HG02852 (cell line): ENCODE results near the gene SYT1.
"Not testable (repeated sequence)": the region's sequence is repeated elsewhere in the genome, so short reads cannot be mapped to it uniquely, and the experiment has no call there.

Experiments used
- ATAC-seq: cut with Tn5 transposase; IDR thresholded peaks from one replicate; pipeline ENCODE4 v1.9.1; 2021; ENCODE audit warnings: mild to moderate bottlenecking, moderate library complexity; ENCODE audit not compliant: unreplicated experiment

SYT1 gene

GRCh38 chr12:78966062-78966461 is 101.5 kb downstream of the SYT1 start:
- no peak for ATAC-seq

GRCh38 chr12:78966926-78967325 is 102.4 kb downstream of the SYT1 start:
- no peak for ATAC-seq

- ATAC-seq = no peak
Observed at GRCh38 chr12:78968226-78968625, 103.7 kb downstream of the SYT1 start.

- no peak for ATAC-seq
Observed at GRCh38 chr12:78970041-78970440, 105.5 kb downstream of the SYT1 start.

- no peak for ATAC-seq
Observed at GRCh38 chr12:78977304-78977867, 112.8 kb downstream of the SYT1 start.

GRCh38 chr12:78994168-78994791 is 129.7 kb downstream of the SYT1 start:
- no peak for ATAC-seq

GRCh38 chr12:79000501-79000900 is 135.9 kb downstream of the SYT1 start:
- no peak for ATAC-seq

GRCh38 chr12:79001404-79001803 is 136.8 kb downstream of the SYT1 start:
- no peak for ATAC-seq

GRCh38 chr12:79006306-79006705 is 141.7 kb downstream of the SYT1 start:
- ATAC-seq = no peak

- no peak for ATAC-seq
Observed at GRCh38 chr12:79008591-79008990, 144.0 kb downstream of the SYT1 start.

GRCh38 chr12:79012636-79013035 is 148.1 kb downstream of the SYT1 start:
- no peak for ATAC-seq

- no peak for ATAC-seq
Observed at GRCh38 chr12:79016181-79016580, 151.6 kb downstream of the SYT1 start.

- no peak for ATAC-seq
Observed at GRCh38 chr12:79019672-79020071, 155.1 kb downstream of the SYT1 start.

- no peak for ATAC-seq
Observed at GRCh38 chr12:79020106-79020505, 155.5 kb downstream of the SYT1 start.

- no peak for ATAC-seq
Observed at GRCh38 chr12:79021021-79021420, 156.4 kb downstream of the SYT1 start.

- no peak for ATAC-seq
Observed at GRCh38 chr12:79023261-79023660, 158.7 kb downstream of the SYT1 start.

- no peak for ATAC-seq
Observed at GRCh38 chr12:79023784-79024183, 159.2 kb downstream of the SYT1 start.

GRCh38 chr12:79033788-79034187 is 169.2 kb downstream of the SYT1 start:
- no peak for ATAC-seq

GRCh38 chr12:79044748-79045147 is 180.2 kb downstream of the SYT1 start:
- ATAC-seq = not testable (repeated sequence)

GRCh38 chr12:79045149-79045703 is 180.7 kb downstream of the SYT1 start:
- not testable (repeated sequence) for ATAC-seq

GRCh38 chr12:79046021-79046420 is 181.4 kb downstream of the SYT1 start:
- ATAC-seq = no peak

GRCh38 chr12:79048962-79049361 is 184.4 kb downstream of the SYT1 start:
- ATAC-seq = no peak

- no peak for ATAC-seq
Observed at GRCh38 chr12:79053394-79053793, 188.8 kb downstream of the SYT1 start.
